Suppressor macrophage (primary cell): Measurements from ENCODE around the gene TASOR2.

Experiments
- DNase-seq, 4 experiments: peaks; one replicate each; pipeline ENCODE4 v3.0.0-alpha.2; 2020 to 2022

The TASOR2 gene

DNA sequence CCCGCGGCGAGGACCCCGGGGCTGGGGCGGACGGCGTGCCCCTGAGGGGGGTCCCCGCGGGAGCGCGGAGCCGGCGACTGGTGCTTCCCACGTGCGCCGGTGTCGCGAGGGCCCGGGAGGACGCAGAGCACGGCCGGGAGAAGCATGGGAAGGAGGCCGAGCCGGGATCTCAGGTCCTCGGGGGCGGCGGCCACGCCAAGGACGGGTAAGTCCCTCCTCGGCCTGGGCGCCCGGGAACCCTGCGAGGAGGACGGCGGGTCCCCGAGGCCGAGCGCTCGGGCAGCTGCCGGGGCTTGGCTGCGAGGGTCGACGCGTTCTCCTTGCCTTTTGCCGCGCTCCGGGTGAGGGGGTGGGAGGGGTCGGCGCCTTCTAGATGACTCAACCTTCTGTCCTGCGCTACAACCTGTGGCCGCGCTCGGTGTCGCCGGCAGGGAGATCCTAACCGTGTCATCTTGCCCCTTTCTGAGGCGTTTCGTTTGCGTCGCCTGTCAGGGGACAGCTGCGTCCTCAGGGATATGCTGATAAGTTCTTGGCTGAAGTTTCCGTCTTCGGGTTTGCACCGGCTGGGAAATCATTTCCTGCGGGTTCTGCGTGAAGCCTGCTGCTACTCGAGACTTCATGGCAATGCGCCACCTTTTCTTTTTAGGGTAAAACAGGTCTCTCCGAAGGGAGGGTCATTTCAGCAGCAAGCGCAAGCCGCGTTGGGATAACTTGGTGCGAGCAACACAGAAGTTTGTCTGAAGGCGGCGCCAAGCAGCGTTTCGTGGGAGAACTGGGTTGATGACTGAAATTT lies 529 bp downstream of the TASOR2 start:
- DNase-seq = peak; percentile 67 to 81 (median 75)

GRCh38 chr10:5685764-5686240 lies 1.2 kb downstream of the TASOR2 start:
- DNase-seq = no peak

DNA sequence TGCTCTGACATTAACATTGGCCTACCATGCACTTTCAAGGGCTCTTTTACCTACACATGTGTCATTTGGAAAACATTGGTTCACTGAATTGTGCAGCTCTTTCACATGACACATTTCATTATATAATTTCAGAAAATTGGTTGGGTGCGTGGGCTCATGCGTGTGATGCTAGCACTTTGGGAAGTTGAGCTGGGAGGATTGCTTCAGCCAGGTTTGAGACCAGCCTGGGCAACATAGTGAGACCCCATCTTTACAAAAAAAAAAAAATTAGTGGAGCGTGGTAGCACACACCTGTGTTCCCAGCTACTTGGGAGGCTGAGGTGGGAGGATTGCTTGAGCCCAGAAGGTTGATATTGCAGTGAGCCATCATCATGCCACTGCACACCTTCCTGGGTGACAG lies 3.9 kb downstream of the TASOR2 start:
- no peak for DNase-seq

GRCh38 chr10:5691786-5692185 lies 7.1 kb downstream of the TASOR2 start:
- no peak for DNase-seq

DNA sequence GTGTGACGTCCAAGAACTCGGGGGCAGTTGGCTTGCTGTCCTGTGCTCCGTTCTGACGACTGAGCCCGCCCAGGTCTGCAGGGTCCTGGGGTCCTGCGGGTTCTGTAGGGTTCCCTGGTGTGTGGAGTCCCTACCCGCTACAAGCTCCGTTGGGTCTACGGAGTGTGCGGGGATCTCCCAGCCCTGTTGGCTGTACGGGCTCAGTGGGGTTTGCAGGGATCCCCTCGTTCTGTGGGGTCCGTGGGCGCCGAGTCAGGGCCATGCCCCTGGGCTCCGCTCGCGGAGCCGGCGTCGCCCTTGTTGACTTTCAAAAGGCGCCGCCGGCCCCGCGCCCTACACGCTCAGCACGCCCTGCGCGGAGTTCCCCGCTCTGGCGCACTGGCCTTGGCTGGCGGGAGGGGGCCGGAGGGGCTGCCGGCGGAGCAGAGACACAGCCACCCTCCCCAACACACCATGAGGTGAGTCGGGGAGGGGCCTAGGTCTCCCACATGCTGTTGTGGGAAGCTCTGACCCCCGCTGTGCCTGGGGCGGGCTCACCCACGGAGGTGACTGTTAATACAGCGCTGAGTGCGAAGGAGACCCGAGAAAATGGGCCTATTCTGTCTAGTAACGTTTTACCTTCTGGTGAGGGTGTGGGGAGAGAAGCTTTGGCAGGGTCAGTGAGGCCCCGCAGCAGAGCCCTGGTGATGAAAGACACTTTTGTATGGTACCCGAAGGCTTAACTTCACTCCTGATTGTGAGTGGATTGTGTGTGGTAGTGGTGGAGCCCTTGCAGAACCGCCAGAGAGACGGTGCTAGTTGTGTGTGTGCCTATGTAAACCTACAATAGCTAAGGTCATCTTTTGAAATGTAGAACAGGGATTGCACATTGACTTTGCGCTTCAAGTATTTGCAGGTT lies 8.1 kb downstream of the TASOR2 start:
- DNase-seq = peak; percentile 33 to 72 (median 44)

DNA sequence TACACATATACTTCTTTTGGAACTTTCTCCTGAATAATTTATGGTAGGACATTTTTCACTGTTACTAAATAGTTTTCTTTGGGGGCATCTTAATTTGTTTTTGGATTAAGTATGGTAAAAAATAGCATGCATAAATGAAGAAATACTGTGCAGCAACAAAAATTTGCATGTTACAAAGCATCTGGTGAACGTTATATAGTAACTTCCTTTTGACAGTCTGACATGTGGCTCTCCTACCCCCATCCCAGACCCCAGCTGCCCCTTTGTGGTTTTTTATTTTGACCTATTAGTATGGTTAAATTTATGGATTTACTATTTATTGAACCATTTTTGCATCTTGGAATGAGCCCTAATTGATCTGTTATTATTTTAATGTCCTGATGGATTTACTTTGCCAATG lies 9.9 kb downstream of the TASOR2 start:
- no peak for DNase-seq

DNA sequence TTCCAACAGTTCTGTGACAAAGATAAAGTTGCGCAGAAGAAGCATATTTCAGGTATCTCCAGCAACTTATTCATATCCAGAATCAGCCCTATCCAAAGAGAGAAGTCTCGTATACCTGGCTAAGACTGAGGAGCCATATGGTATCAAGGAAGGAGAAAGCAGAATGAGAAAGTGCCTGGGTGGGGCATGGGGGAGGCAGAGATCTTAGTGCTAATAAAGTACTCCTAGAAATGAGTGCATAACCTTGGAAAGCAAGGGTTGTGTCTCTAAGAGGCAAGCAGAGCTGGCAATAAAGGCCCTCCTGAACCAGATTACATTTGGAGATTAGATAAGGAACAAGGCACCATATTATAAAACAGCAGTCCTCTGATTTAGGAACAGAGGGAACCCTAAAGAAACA lies 12.7 kb downstream of the TASOR2 start:
- DNase-seq = no peak

DNA sequence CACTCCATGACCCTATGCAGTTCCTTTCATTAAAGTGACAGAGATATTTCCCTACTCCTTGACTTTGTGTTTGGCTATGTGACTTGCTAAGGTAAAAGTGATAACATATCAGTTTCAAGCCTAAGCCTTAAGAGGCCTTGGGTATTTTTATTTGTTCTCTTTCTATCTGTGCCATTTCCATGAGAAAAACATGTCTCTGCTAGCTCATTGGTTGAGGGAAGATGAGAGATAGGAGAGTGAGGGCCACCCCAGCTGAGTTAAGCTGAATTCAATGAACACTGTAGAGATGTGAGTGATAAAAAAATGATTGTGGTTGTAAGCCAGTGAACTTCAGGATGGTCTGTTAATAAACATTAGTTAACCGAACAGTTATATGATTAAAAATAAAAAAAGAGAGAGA lies 13.4 kb downstream of the TASOR2 start:
- DNase-seq = no peak

- no peak for DNase-seq
These were observed 23.7 kb downstream of the TASOR2 start for GRCh38 chr10:5708356-5708755.

GRCh38 chr10:5709865-5710264 lies 25.2 kb downstream of the TASOR2 start:
- no peak for DNase-seq

- DNase-seq = no peak
These were observed 26.2 kb downstream of the TASOR2 start for GRCh38 chr10:5710859-5711258.

DNA sequence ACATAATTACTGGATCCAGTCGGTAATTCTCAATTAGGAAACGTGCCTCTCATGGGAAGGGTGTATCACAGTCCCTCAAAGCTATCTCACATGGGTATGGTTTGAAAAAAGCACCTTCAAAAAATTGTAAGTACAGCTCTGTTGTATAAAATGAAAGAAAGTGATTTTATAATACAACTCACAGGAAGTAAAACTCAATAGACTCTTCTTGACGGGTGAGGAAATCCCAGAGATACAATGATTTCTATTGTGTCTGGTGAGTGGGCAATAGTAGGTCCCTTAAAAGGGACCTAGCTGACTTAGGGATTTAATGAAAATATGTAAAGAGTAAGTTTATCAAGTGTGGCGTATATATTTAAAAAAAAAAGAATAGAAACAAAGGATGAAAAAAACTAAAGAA lies 27.0 kb downstream of the TASOR2 start:
- peak in 1 of 4 experiments; percentile 11 for DNase-seq

- no peak for DNase-seq
These were observed 34.9 kb downstream of the TASOR2 start for GRCh38 chr10:5719546-5719945.

GRCh38 chr10:5720182-5720581 lies 35.5 kb downstream of the TASOR2 start:
- DNase-seq = no peak

DNA sequence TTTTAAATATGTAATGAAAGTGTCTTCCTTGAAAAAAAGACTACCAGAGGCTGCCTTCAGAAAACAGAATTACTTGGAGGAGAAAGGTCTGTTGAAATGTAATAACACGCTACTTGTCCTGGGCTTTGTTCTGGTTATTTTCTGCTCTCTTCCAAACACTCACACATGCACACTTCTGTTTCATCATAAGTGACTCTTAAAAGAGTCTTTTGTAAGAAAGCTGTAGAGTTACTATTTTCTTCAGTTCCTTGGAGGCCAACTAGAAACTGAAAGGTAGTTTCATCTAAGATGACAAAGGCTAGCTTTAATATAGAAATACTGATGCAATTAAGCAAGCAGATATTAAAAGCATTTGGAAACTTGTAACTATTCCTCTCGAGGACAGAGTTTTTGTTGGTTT lies 39.1 kb downstream of the TASOR2 start:
- DNase-seq = no peak

- DNase-seq = no peak
These were observed 46.1 kb downstream of the TASOR2 start for GRCh38 chr10:5730766-5731165.

- no peak for DNase-seq
These were observed 46.9 kb downstream of the TASOR2 start for GRCh38 chr10:5731559-5731958.

DNA sequence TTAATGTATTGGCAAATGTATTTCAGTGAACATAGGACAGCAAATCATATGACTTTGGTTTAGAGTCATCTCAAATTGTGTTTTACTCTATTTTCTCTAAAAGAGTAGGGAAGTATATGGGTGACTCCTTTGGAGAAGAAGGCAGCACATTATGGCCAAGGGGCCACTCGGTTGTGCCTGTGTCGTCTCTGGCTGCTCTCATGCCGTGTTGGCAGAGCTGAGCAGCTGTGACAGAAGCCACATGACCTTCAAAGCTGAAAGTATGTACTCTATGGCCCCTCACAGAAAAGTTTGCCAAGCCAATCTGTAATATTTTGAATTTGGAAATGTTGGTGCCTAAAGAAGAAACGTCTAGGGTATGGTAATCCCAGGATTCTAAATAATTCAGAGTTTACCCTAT lies 47.5 kb downstream of the TASOR2 start:
- no peak for DNase-seq
